K562 (cell line): ENCODE measurements around the gene NUAK2. TPM values are rescaled to one million over a fixed set of nuclear protein-coding genes. Genes with fewer than 3 reads are reported as not detected.

Experiments used
- AFF1 ChIP-seq, 2 experiments: fragments of 450-650 bp; IDR thresholded peaks; 2 replicates each; pipeline ENCODE4 v1.6.1; 2018; ENCODE audit warnings: mild to moderate bottlenecking in 2 of 2, low read depth in 1 of 2; ENCODE audit not compliant: partially characterized antibody in 2 of 2
- CTBP1 ChIP-seq: fragments of 450-650 bp; IDR thresholded peaks from 2 replicates; pipeline ENCODE4 v1.6.1; 2016; ENCODE audit warnings: borderline replicate concordance
- CXXC5 ChIP-seq: fragments of 250-450 bp; sonication (Bioruptor Pico); IDR thresholded peaks from 2 replicates; pipeline ENCODE4 v1.8.0; 2022; ENCODE audit warnings: inconsistent platforms, mild to moderate bottlenecking, moderate library complexity
- GTF2F1 ChIP-seq: IDR thresholded peaks from 2 replicates; pipeline ENCODE4 v1.6.1; 2011; ENCODE audit warnings: low read depth, low read length, improper control_type of control experiment
- MGA ChIP-seq: fragments of 450-650 bp; IDR thresholded peaks from 2 replicates; pipeline ENCODE4 v1.6.1; 2016; ENCODE audit warnings: mild to moderate bottlenecking, moderate library complexity
- NCOR1 ChIP-seq: fragments of 450-650 bp; IDR thresholded peaks from 2 replicates; pipeline ENCODE4 v1.6.1; 2016; ENCODE audit warnings: mild to moderate bottlenecking, moderate library complexity
- SAFB ChIP-seq: fragments of 200-400 bp; formaldehyde crosslinking; IDR thresholded peaks from 2 replicates; pipeline ENCODE4 v1.6.1; 2017; ENCODE audit warnings: low read depth, low read length, borderline replicate concordance
- SMC3 ChIP-seq: conservative IDR thresholded peaks from 2 replicates; pipeline ENCODE4 v1.6.1; 2011; ENCODE audit warnings: low read depth, low read length, improper control_type of control experiment; ENCODE audit not compliant: insufficient read depth
- TAF1 ChIP-seq: IDR thresholded peaks from 2 replicates; pipeline ENCODE4 v1.6.1; 2011; ENCODE audit warnings: mild to moderate bottlenecking, low read length, moderate library complexity; ENCODE audit not compliant: insufficient read depth, control insufficient read depth, severe bottlenecking; ENCODE audit errors: extremely low read depth
- ZBED1 ChIP-seq: IDR thresholded peaks from 2 replicates; pipeline ENCODE4 v1.6.1; 2014
- ZNF778 ChIP-seq: fragments of 450-650 bp; formaldehyde crosslinking; IDR thresholded peaks from 2 replicates; pipeline ENCODE4 v1.4.0; 2020; ENCODE audit warnings: mild to moderate bottlenecking, moderate library complexity
- polyA plus RNA-seq, 8 experiments: library from polyadenylated mRNA; depleted of rRNA in 4 of 8; stranded (reverse) in 5 of 8; unstranded in 3 of 8; fragments of >200 nt; fragmentation: Nextera tagmentation in 2 of 8; fragmentation: Illumina TruSeq in 1 of 8; extraction: Ambion mirVana in 2 of 8; extraction: Trizol in 1 of 8; gene quantifications; 2 replicates each; pipeline versions ENCODE4 v1.2.1 to v1.2.3, GENCODE V29; 2011 to 2014; ENCODE audit warnings: inconsistent platforms in 1 of 8, missing spikeins in 1 of 8
- total RNA-seq, 7 experiments: library from RNA; depleted of rRNA in 6 of 7; stranded (reverse); fragments of >200 nt in 6 of 7; fragmentation: Illumina TruSeq in 2 of 7; extraction: Trizol in 2 of 7; gene quantifications; 2 replicates each; pipeline versions ENCODE4 v1.2.1 to v1.2.3, GENCODE V29; 2011 to 2021; ENCODE audit warnings: low replicate concordance in 1 of 7

Gene NUAK2
- total and polyA plus RNA-seq, 9 of the 15 experiments (the other 6 are each of a cell fraction or from before 2014, with no cell fraction given) = 0.04 to 0.44 (median 0.14) TPM

DNA sequence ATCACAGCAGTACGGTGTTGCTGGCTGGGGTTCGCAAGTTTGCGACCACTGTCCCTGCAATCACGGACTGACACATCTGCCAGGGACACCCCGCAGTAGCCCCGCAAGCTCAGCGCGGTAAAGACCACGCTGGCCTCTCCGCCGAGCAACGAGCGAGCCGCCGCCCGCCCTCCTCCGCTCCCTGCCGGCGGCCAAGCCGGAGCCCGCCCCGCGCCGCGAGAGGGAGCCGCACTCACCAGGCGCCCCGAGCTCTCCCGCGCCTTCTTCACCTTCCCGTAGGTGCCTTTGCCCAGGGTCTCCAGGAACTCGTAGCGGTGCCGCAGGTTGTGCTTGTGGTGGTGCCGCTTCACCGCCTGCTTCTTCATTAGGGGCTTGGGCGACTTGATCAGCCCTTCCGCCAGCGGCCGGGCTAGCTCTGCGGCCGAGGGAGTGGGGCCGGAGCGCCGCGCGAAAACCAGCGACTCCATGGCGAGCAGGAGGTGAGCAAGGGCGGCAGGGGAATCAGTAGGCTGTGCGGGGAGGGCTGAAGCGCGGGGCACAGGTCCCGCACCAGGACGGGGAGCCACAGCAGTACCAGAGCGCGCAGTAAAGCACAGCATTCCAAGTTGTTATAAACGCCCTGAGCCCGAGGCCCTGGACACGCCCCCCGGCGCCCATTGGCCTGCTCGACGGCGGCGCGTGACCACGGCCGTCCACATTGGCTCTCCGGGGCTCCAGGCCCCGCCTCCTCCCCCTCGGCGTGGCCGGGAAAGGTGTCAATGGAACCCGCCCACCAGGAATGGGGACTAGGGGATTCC is at the start of gene NUAK2 (continued):
- peak; percentile 99 for TF ChIP-seq MGA
- TF ChIP-seq NCOR1 = no peak
- peak; percentile 5 for TF ChIP-seq TAF1
- TF ChIP-seq ZNF778 (CRISPR knock-in tag) = no peak
- TF ChIP-seq GTF2F1 = no peak
- 0 out of 2 replicates have a peak, but pooled peaks have one; percentile 14 for TF ChIP-seq SMC3
- TF ChIP-seq SAFB = 0 out of 2 replicates have a peak, but pooled peaks have one; percentile 20
- no peak for TF ChIP-seq ZBED1
- TF ChIP-seq CXXC5 (CRISPR knock-in tag) = peak; percentile 83
- no peak for TF ChIP-seq AFF1 (IDR thresholded peaks at IDR 0.05; ENCODE audit: low read depth in 1 of 2, partially characterized antibody in 2 of 2)
- TF ChIP-seq CTBP1 = peak; percentile 79
